Liver (tissue), 9 donors: ENCODE data around the gene RAB3C. TPM values are rescaled to one million over a fixed set of nuclear protein-coding genes. Genes with fewer than 3 reads are reported as not detected.

ENCODE experiments used
- DNase-seq: peaks from one replicate; pipeline ENCODE4 v3.0.0-alpha.2; 2017; ENCODE audit warnings: low spot score
- H3K27ac ChIP-seq, 2 donors: one replicate each; pipeline ENCODE4 v1.7.0; 2013; ENCODE audit warnings: inconsistent platforms in 2 of 2, low read length in 2 of 2, control low read depth in 1 of 2, low read depth in 1 of 2, mild to moderate bottlenecking in 1 of 2
- H3K27me3 ChIP-seq, 4 donors: one replicate each; pipeline versions ENCODE4 v1.6.1 to v1.7.0; 2013; ENCODE audit warnings: low read length in 3 of 4, inconsistent platforms in 1 of 4, mild to moderate bottlenecking in 1 of 4, moderate library complexity in 1 of 4; ENCODE audit not compliant: control insufficient read depth in 4 of 4, insufficient read depth in 4 of 4
- H3K36me3 ChIP-seq, 4 donors: one replicate each; pipeline versions ENCODE4 v1.6.1 to v1.7.0; 2013; ENCODE audit warnings: low read length in 3 of 4, mild to moderate bottlenecking in 3 of 4, low read depth in 1 of 4, moderate library complexity in 1 of 4; ENCODE audit not compliant: control insufficient read depth in 4 of 4, insufficient read depth in 3 of 4
- H3K4me1 ChIP-seq, 4 donors: one replicate each; pipeline versions ENCODE4 v1.6.1 to v1.7.0; 2013; ENCODE audit warnings: low read length in 3 of 4, mild to moderate bottlenecking in 3 of 4, moderate library complexity in 1 of 4; ENCODE audit not compliant: control insufficient read depth in 4 of 4, insufficient read depth in 4 of 4
- H3K4me3 ChIP-seq, 3 donors: one replicate each; pipeline versions ENCODE4 v1.6.1 to v1.7.0; 2013; ENCODE audit warnings: low read length in 3 of 3, control low read depth in 1 of 3, low read depth in 1 of 3, mild to moderate bottlenecking in 1 of 3
- H3K9ac ChIP-seq, 2 donors: one replicate each; pipeline ENCODE4 v1.7.0; 2013; ENCODE audit warnings: low read length in 2 of 2, mild to moderate bottlenecking in 2 of 2, moderate library complexity in 2 of 2, control low read depth in 1 of 2, low read depth in 1 of 2
- H3K9me3 ChIP-seq, 4 donors: one replicate each; pipeline versions ENCODE4 v1.6.1 to v1.7.0; 2013; ENCODE audit warnings: low read length in 3 of 4; ENCODE audit not compliant: control insufficient read depth in 4 of 4
- EGR1 ChIP-seq, 2 donors: IDR thresholded peaks; 2 replicates each; pipeline ENCODE4 v1.6.1; 2016 to 2018; ENCODE audit warnings: antibody characterized with exemption in 2 of 2, low read depth in 2 of 2
- FOXA1 ChIP-seq: IDR thresholded peaks from 2 replicates; pipeline ENCODE4 v1.6.1; 2016; ENCODE audit warnings: antibody characterized with exemption
- FOXA2 ChIP-seq: IDR thresholded peaks from 2 replicates; pipeline ENCODE4 v1.6.1; 2016; ENCODE audit warnings: antibody characterized with exemption
- JUND ChIP-seq, 2 donors: IDR thresholded peaks; 2 replicates each; pipeline ENCODE4 v1.6.1; 2016; ENCODE audit warnings: antibody characterized with exemption in 2 of 2
- NR2F2 ChIP-seq: IDR thresholded peaks from 2 replicates; pipeline ENCODE4 v1.6.1; 2016; ENCODE audit warnings: antibody characterized with exemption
- RAD21 ChIP-seq, 2 donors: IDR thresholded peaks; 2 replicates each; pipeline ENCODE4 v1.6.1; 2016; ENCODE audit warnings: antibody characterized with exemption in 2 of 2, mild to moderate bottlenecking in 2 of 2
- RXRA ChIP-seq, 2 donors: IDR thresholded peaks; 2 replicates each; pipeline ENCODE4 v1.6.1; 2017 to 2018; ENCODE audit warnings: antibody characterized with exemption in 2 of 2, mild to moderate bottlenecking in 1 of 2
- SP1 ChIP-seq: IDR thresholded peaks from 2 replicates; pipeline ENCODE4 v1.6.1; 2018; ENCODE audit warnings: antibody characterized with exemption, mild to moderate bottlenecking
- TAF1 ChIP-seq: conservative IDR thresholded peaks from 2 replicates; pipeline ENCODE4 v1.6.1; 2016; ENCODE audit warnings: antibody characterized with exemption, mild to moderate bottlenecking
- WGBS: extraction: QIAGEN DNeasy Blood & Tissue Kit; methylation state at CpG from one replicate; pipeline ENCODE4 v1.1.7; 2013; 5-methylcytosine and 5-hydroxymethylcytosine counted together
- polyA plus RNA-seq, 2 donors: library from polyadenylated mRNA; stranded (reverse) in 1 of 2; unstranded in 1 of 2; fragments of 200-250 nt in 1 of 2; fragments of >200 nt in 1 of 2; fragmentation: Nextera tagmentation in 1 of 2; extraction: Ambion mirVana in 1 of 2; gene quantifications; one replicate each; pipeline versions ENCODE4 v1.2.1 to v1.2.3, GENCODE V29; 2013 to 2015
- total RNA-seq, 2 donors: library from RNA; depleted of rRNA; stranded (reverse); fragments of >200 nt; gene quantifications; one replicate each; pipeline ENCODE4 v1.2.3, GENCODE V29; 2014
- TF ChIP-seq, protein P1 (sequence below): fragments of 150-350 bp; IDR thresholded peaks from 2 replicates; pipeline ENCODE4 v1.5.1; 2017; ENCODE audit warnings: improper control_type of control experiment, low read depth, low read length; ENCODE audit not compliant: missing input control
- TF ChIP-seq, protein P2 (sequence below): IDR thresholded peaks from 2 replicates; pipeline ENCODE4 v1.6.1; 2016; ENCODE audit warnings: antibody characterized with exemption, mild to moderate bottlenecking
- TF ChIP-seq, protein P3 (sequence below): IDR thresholded peaks from 2 replicates; pipeline ENCODE4 v1.6.1; 2016; ENCODE audit warnings: antibody characterized with exemption
- TF ChIP-seq, protein P4 (sequence below): IDR thresholded peaks from 2 replicates; pipeline ENCODE4 v1.6.1; 2016; ENCODE audit warnings: antibody characterized with exemption
- TF ChIP-seq, protein P5 (sequence below): IDR thresholded peaks from 2 replicates; pipeline ENCODE4 v1.6.1; 2016; ENCODE audit warnings: antibody characterized with exemption
- donor health status: healthy.
- donor health status: healthy.
- donor health status: healthy.
- donor health status: healthy.
- donor health status: healthy.

RAB3C gene
- total and polyA plus RNA-seq, 4 donors = 0.72 to 4.6 (median 1.3) TPM

DNA sequence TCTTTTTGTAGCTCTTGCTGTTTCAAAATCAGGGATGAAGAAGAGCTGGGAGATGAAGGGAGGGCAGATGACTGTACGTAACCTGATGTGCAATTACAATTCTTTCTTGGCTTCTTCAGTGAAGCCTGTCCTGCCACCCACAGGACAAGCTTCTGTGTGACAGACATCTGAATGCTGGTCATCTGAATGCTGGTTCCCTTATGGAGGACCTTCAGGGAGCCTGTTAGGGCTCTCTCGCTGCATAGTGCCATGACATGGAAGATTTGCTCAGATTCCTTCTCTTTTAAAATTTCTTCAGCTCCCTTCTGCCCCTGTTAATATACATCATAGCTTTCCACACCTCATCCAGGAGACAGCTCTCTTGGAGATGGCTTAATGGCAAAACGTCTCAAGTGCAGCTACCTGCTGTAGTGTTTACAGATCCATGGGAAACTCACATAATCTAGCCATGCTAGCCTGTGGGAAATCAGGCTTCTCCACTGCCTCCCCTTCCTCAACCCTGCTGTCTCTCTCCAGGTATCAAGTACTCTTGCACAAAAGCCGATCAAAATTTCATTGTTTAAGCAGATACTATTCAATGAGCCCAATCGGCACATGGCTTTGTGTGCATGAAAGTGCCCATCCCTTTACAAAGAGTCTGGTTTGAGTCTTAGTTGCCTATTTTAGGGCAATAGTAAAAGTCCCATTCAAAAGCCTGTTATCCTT is 134.6 kb downstream of the RAB3C start:
- H3K36me3 ChIP-seq = no peaks in the 10 kb centered on the region
- no peak for DNase-seq
- no peaks in the 10 kb centered on the region for H3K27me3 ChIP-seq
- WGBS = 64% methylated on average over 5 of the region's 5 CpGs
- TF ChIP-seq RAD21 (IDR thresholded peaks at IDR 0.05) = peak; percentile 70 to 80
- TF ChIP-seq SP1 = no peak
- TF ChIP-seq, protein P1, sequence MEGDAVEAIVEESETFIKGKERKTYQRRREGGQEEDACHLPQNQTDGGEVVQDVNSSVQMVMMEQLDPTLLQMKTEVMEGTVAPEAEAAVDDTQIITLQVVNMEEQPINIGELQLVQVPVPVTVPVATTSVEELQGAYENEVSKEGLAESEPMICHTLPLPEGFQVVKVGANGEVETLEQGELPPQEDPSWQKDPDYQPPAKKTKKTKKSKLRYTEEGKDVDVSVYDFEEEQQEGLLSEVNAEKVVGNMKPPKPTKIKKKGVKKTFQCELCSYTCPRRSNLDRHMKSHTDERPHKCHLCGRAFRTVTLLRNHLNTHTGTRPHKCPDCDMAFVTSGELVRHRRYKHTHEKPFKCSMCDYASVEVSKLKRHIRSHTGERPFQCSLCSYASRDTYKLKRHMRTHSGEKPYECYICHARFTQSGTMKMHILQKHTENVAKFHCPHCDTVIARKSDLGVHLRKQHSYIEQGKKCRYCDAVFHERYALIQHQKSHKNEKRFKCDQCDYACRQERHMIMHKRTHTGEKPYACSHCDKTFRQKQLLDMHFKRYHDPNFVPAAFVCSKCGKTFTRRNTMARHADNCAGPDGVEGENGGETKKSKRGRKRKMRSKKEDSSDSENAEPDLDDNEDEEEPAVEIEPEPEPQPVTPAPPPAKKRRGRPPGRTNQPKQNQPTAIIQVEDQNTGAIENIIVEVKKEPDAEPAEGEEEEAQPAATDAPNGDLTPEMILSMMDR = peak; percentile 26
- TF ChIP-seq, protein P2, sequence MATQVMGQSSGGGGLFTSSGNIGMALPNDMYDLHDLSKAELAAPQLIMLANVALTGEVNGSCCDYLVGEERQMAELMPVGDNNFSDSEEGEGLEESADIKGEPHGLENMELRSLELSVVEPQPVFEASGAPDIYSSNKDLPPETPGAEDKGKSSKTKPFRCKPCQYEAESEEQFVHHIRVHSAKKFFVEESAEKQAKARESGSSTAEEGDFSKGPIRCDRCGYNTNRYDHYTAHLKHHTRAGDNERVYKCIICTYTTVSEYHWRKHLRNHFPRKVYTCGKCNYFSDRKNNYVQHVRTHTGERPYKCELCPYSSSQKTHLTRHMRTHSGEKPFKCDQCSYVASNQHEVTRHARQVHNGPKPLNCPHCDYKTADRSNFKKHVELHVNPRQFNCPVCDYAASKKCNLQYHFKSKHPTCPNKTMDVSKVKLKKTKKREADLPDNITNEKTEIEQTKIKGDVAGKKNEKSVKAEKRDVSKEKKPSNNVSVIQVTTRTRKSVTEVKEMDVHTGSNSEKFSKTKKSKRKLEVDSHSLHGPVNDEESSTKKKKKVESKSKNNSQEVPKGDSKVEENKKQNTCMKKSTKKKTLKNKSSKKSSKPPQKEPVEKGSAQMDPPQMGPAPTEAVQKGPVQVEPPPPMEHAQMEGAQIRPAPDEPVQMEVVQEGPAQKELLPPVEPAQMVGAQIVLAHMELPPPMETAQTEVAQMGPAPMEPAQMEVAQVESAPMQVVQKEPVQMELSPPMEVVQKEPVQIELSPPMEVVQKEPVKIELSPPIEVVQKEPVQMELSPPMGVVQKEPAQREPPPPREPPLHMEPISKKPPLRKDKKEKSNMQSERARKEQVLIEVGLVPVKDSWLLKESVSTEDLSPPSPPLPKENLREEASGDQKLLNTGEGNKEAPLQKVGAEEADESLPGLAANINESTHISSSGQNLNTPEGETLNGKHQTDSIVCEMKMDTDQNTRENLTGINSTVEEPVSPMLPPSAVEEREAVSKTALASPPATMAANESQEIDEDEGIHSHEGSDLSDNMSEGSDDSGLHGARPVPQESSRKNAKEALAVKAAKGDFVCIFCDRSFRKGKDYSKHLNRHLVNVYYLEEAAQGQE = no peak
- TF ChIP-seq TAF1 = no peak
- TF ChIP-seq, protein P3, sequence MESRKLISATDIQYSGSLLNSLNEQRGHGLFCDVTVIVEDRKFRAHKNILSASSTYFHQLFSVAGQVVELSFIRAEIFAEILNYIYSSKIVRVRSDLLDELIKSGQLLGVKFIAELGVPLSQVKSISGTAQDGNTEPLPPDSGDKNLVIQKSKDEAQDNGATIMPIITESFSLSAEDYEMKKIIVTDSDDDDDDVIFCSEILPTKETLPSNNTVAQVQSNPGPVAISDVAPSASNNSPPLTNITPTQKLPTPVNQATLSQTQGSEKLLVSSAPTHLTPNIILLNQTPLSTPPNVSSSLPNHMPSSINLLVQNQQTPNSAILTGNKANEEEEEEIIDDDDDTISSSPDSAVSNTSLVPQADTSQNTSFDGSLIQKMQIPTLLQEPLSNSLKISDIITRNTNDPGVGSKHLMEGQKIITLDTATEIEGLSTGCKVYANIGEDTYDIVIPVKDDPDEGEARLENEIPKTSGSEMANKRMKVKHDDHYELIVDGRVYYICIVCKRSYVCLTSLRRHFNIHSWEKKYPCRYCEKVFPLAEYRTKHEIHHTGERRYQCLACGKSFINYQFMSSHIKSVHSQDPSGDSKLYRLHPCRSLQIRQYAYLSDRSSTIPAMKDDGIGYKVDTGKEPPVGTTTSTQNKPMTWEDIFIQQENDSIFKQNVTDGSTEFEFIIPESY = no peak
- TF ChIP-seq FOXA1 = no peak
- TF ChIP-seq, protein P4, sequence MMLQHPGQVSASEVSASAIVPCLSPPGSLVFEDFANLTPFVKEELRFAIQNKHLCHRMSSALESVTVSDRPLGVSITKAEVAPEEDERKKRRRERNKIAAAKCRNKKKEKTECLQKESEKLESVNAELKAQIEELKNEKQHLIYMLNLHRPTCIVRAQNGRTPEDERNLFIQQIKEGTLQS = no peak
- no peak for TF ChIP-seq FOXA2
- no peak for TF ChIP-seq JUND (IDR thresholded peaks at IDR 0.05)
- no peak for TF ChIP-seq EGR1 (IDR thresholded peaks at IDR 0.05; ENCODE audit: low read depth in 2 of 2)
- TF ChIP-seq, protein P5, sequence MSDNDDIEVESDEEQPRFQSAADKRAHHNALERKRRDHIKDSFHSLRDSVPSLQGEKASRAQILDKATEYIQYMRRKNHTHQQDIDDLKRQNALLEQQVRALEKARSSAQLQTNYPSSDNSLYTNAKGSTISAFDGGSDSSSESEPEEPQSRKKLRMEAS = no peak
- no peak for TF ChIP-seq NR2F2
- no peak for TF ChIP-seq RXRA (IDR thresholded peaks at IDR 0.05)
- H3K9me3 ChIP-seq = peaks cover 0 to 3% (median 0%) of the 10 kb centered on the region in 4 donors
- H3K9ac ChIP-seq = no peak overlapping the region
- no peak overlapping the region for H3K4me3 ChIP-seq
- no peak overlapping the region for H3K27ac ChIP-seq
- H3K4me1 ChIP-seq = peaks cover 0 to 4% (median under 1%) of the 10 kb centered on the region in 4 donors
